ENCODE data around the gene DMKN. TPM values are rescaled to one million over a fixed set of nuclear protein-coding genes. Genes with fewer than 3 reads are reported as not detected.

DMKN gene
- total and polyA plus RNA-seq, 10 donors: 2.5 to 17.9 (median 6.7) TPM

- peak; percentile 80 for DNase-seq
- H3K4me3 ChIP-seq: peak overlapping the region in 2 of 8 donors; percentile 43 to 66
- no peaks in the 10 kb centered on the region for H3K9me3 ChIP-seq
- H3K27me3 ChIP-seq (replicated peaks in 1 of 7): peaks cover 0 to 91% (median 23%) of the 10 kb centered on the region in 7 donors
- TF ChIP-seq, protein P1, sequence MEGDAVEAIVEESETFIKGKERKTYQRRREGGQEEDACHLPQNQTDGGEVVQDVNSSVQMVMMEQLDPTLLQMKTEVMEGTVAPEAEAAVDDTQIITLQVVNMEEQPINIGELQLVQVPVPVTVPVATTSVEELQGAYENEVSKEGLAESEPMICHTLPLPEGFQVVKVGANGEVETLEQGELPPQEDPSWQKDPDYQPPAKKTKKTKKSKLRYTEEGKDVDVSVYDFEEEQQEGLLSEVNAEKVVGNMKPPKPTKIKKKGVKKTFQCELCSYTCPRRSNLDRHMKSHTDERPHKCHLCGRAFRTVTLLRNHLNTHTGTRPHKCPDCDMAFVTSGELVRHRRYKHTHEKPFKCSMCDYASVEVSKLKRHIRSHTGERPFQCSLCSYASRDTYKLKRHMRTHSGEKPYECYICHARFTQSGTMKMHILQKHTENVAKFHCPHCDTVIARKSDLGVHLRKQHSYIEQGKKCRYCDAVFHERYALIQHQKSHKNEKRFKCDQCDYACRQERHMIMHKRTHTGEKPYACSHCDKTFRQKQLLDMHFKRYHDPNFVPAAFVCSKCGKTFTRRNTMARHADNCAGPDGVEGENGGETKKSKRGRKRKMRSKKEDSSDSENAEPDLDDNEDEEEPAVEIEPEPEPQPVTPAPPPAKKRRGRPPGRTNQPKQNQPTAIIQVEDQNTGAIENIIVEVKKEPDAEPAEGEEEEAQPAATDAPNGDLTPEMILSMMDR (IDR thresholded peaks at IDR 0.05 in 8 of 11, conservative IDR thresholded peaks at IDR 0.05 in 3 of 11): no peak
- TF ChIP-seq POLR2AphosphoS5 (IDR thresholded peaks at IDR 0.05) (no peak), POLR2A (IDR thresholded peaks at IDR 0.05) (no peak)
- 21 to 33% (median 26%) methylated on average over 12 of the region's 12 CpGs for WGBS, 5 donors
- peak overlapping the region in 1 of 8 donors; percentile 43 for H3K27ac ChIP-seq
- no peaks in the 10 kb centered on the region for H3K36me3 ChIP-seq
- intact Hi-C loops (cut with DNase I; ENCODE audit: low total_unique reads): no loop called here
- peaks cover 9 to 23% (median 16%) of the 10 kb centered on the region in 6 donors for H3K4me1 ChIP-seq
Measured at GRCh38 chr19:35509018-35509652, 4.3 kb downstream of the DMKN start.

- 74 to 88% (median 83%) methylated on average over 3 of the region's 3 CpGs for WGBS, 5 donors
- Histone ChIP-seq H3K27ac (no peak overlapping the region), H3K4me3 (no peak overlapping the region), H3K9me3 (no peaks in the 10 kb centered on the region), H3K4me1 (peaks cover 9 to 23% (median 16%) of the 10 kb centered on the region in 6 donors), H3K27me3 (replicated peaks in 1 of 7) (peaks cover 0 to 83% (median 23%) of the 10 kb centered on the region in 7 donors), H3K36me3 (no peaks in the 10 kb centered on the region)
- no peak for DNase-seq
- intact Hi-C loops (cut with DNase I; ENCODE audit: low total_unique reads): no loop called here
- TF ChIP-seq POLR2A (IDR thresholded peaks at IDR 0.05) (no peak), POLR2AphosphoS5 (IDR thresholded peaks at IDR 0.05) (no peak)
- TF ChIP-seq, protein P1 (IDR thresholded peaks at IDR 0.05 in 8 of 11, conservative IDR thresholded peaks at IDR 0.05 in 3 of 11): no peak
Measured at GRCh38 chr19:35508129-35508528, 5.3 kb downstream of the DMKN start.

GRCh38 chr19:35507561-35507960 lies 5.9 kb downstream of the DMKN start:
- intact Hi-C loops (cut with DNase I; ENCODE audit: low total_unique reads): no loop called here
- Histone ChIP-seq H3K9me3 (no peaks in the 10 kb centered on the region), H3K36me3 (no peaks in the 10 kb centered on the region), H3K4me3 (no peak overlapping the region), H3K27me3 (replicated peaks in 1 of 7) (peaks cover 0 to 83% (median 23%) of the 10 kb centered on the region in 7 donors), H3K27ac (no peak overlapping the region), H3K4me1 (peaks cover 9 to 23% (median 16%) of the 10 kb centered on the region in 6 donors)
- no peak for DNase-seq
- TF ChIP-seq POLR2AphosphoS5 (IDR thresholded peaks at IDR 0.05) (no peak), POLR2A (IDR thresholded peaks at IDR 0.05) (no peak)
- TF ChIP-seq, protein P1 (IDR thresholded peaks at IDR 0.05 in 8 of 11, conservative IDR thresholded peaks at IDR 0.05 in 3 of 11): no peak
- 76 to 83% (median 77%) methylated on average over 11 of the region's 11 CpGs for WGBS, 5 donors

DNA sequence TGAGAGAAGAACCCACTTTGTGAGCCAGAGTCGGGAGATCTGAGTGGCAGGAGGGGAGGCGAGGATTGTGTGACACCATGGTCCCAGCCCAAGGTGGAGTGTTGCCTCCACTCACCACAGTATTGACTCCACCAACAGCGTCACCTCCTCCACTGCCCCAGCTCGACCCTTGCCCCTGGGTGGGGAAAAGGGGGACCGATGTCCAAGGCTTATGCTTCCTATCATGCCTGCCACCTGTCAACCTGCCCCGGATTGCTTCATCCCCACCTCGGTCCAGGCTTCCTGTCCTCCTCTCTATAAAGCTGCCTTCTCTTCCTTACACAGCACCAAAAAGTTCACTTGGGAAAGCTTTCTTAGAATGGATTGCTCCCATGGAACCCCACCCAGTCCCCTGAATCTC lies 7.4 kb downstream of the DMKN start:
- intact Hi-C loops (cut with DNase I; ENCODE audit: low total_unique reads): no loop called here
- Histone ChIP-seq H3K4me1 (peaks cover 9 to 21% (median 16%) of the 10 kb centered on the region in 6 donors), H3K9me3 (no peaks in the 10 kb centered on the region), H3K27me3 (replicated peaks in 1 of 7) (peaks cover 0 to 79% (median 23%) of the 10 kb centered on the region in 7 donors), H3K36me3 (no peaks in the 10 kb centered on the region), H3K27ac (no peak overlapping the region), H3K4me3 (no peak overlapping the region)
- TF ChIP-seq POLR2AphosphoS5 (IDR thresholded peaks at IDR 0.05): no peak
- TF ChIP-seq POLR2A (IDR thresholded peaks at IDR 0.05): no peak
- TF ChIP-seq, protein P1 (IDR thresholded peaks at IDR 0.05 in 8 of 11, conservative IDR thresholded peaks at IDR 0.05 in 3 of 11): no peak
- WGBS, 5 donors: 66 to 83% (median 70%) methylated on average over 7 of the region's 7 CpGs
- no peak for DNase-seq

Measured in spleen (tissue), 11 donors.